GM23338 (cell line): ENCODE results near the gene KIF6. TPM values are rescaled to one million over a fixed set of nuclear protein-coding genes. Genes with fewer than 3 reads are reported as not detected.

Experiments
- ATAC-seq: fragments of 200-7000 bp; cut with Tn5 transposase; 3 replicates; pipeline ENCODE4 v1.9.1; 2020
- DNase-seq: peaks from one replicate; pipeline ENCODE4 v3.0.0-alpha.2; 2015; ENCODE audit warnings: low spot score
- H2AFZ ChIP-seq: fragments of 200-600 bp; sonication (generic); 2 replicates; pipeline ENCODE4 v1.8.0; 2016; ENCODE audit warnings: antibody characterized with exemption, mild to moderate bottlenecking, moderate library complexity
- H3F3A ChIP-seq: fragments of 200-600 bp; sonication (generic); replicated peaks from 2 replicates; pipeline ENCODE4 v1.8.0; 2017; ENCODE audit warnings: antibody characterized with exemption, mixed run types, low read depth
- H3K27ac ChIP-seq: fragments of 200-600 bp; sonication (generic); 2 replicates; pipeline ENCODE4 v1.6.1; 2016; ENCODE audit warnings: low read depth
- H3K27me3 ChIP-seq: fragments of 200-600 bp; sonication (generic); 2 replicates; pipeline ENCODE4 v1.8.0; 2016; ENCODE audit warnings: mild to moderate bottlenecking, mixed run types, moderate library complexity; ENCODE audit not compliant: insufficient read depth
- H3K36me3 ChIP-seq: fragments of 200-600 bp; sonication (generic); 2 replicates; pipeline ENCODE4 v1.8.0; 2016; ENCODE audit warnings: mild to moderate bottlenecking; ENCODE audit not compliant: insufficient read depth
- H3K4me1 ChIP-seq: fragments of 200-600 bp; sonication (generic); 2 replicates; pipeline ENCODE4 v1.8.0; 2016; ENCODE audit warnings: mild to moderate bottlenecking, moderate library complexity; ENCODE audit not compliant: insufficient read depth
- H3K4me2 ChIP-seq: fragments of 200-600 bp; sonication (generic); 2 replicates; pipeline ENCODE4 v1.7.1; 2017; ENCODE audit warnings: mixed run types
- H3K4me3 ChIP-seq: fragments of 200-600 bp; sonication (generic); 2 replicates; pipeline ENCODE4 v1.6.1; 2016; ENCODE audit warnings: mixed run types
- H3K79me2 ChIP-seq: fragments of 200-600 bp; sonication (generic); replicated peaks from 2 replicates; pipeline ENCODE4 v1.8.0; 2017; ENCODE audit warnings: mild to moderate bottlenecking; ENCODE audit not compliant: insufficient read depth
- H3K9me2 ChIP-seq: fragments of 200-600 bp; sonication (generic); 2 replicates; pipeline ENCODE4 v1.8.0; 2017; ENCODE audit not compliant: insufficient read depth
- H4K20me1 ChIP-seq: fragments of 200-600 bp; sonication (generic); replicated peaks from 2 replicates; pipeline ENCODE4 v1.8.0; 2017; ENCODE audit warnings: mild to moderate bottlenecking; ENCODE audit not compliant: insufficient read depth
- H3K27ac Mint-ChIP-seq: 2 replicates; pipeline ENCODE4 v1.8.0; 2020; ENCODE audit warnings: inconsistent platforms, mild to moderate bottlenecking, moderate library complexity, mixed read lengths
- H3K27me3 Mint-ChIP-seq: 3 replicates; pipeline ENCODE4 v1.8.0; 2022; ENCODE audit warnings: low read depth, mild to moderate bottlenecking, moderate library complexity, mixed read lengths, inconsistent platforms; ENCODE audit not compliant: insufficient read depth, poor library complexity
- H3K36me3 Mint-ChIP-seq: 3 replicates; pipeline ENCODE4 v1.8.0; 2021; ENCODE audit warnings: low read depth, mild to moderate bottlenecking, inconsistent platforms, moderate library complexity, mixed read lengths
- H3K4me1 Mint-ChIP-seq: 3 replicates; pipeline ENCODE4 v1.8.0; 2020; ENCODE audit warnings: mild to moderate bottlenecking, inconsistent platforms, mixed read lengths
- H3K4me3 Mint-ChIP-seq: 3 replicates; pipeline ENCODE4 v1.8.0; 2021; ENCODE audit warnings: moderate library complexity, mild to moderate bottlenecking, inconsistent platforms, mixed read lengths
- H3K9me3 Mint-ChIP-seq: 3 replicates; pipeline ENCODE4 v1.8.0; 2020; ENCODE audit warnings: moderate library complexity, mild to moderate bottlenecking, inconsistent platforms, mixed read lengths
- EZH2 ChIP-seq: fragments of 200-600 bp; sonication (generic); IDR thresholded peaks from one replicate; pipeline ENCODE4 v1.8.0; 2017; ENCODE audit warnings: antibody characterized with exemption, mild to moderate bottlenecking, low read depth; ENCODE audit not compliant: unreplicated experiment
- JUNB ChIP-seq: IDR thresholded peaks from one replicate; pipeline ENCODE4 v1.6.1; 2016; ENCODE audit warnings: antibody characterized with exemption; ENCODE audit not compliant: unreplicated experiment
- NANOG ChIP-seq: IDR thresholded peaks from 2 replicates; pipeline ENCODE4 v1.6.1; 2016; ENCODE audit warnings: antibody characterized with exemption, borderline replicate concordance
- POLR2AphosphoS5 ChIP-seq: IDR thresholded peaks from 2 replicates; pipeline ENCODE4 v1.6.1; 2016; ENCODE audit warnings: antibody characterized with exemption, low read depth
- STAT1 ChIP-seq: IDR thresholded peaks from one replicate; pipeline ENCODE4 v1.6.1; 2016; ENCODE audit warnings: antibody characterized with exemption; ENCODE audit not compliant: unreplicated experiment
- ZNF114 ChIP-seq: fragments of 250-450 bp; sonication (Bioruptor Pico); IDR thresholded peaks from 2 replicates; pipeline ENCODE4 v1.5.0; 2020; ENCODE audit warnings: mild to moderate bottlenecking, moderate library complexity
- ZNF331 ChIP-seq: fragments of 250-450 bp; sonication (Bioruptor Pico); IDR thresholded peaks from 2 replicates; pipeline ENCODE4 v1.5.0; 2020; ENCODE audit warnings: low read depth, mild to moderate bottlenecking, moderate library complexity
- polyA plus RNA-seq: library from polyadenylated mRNA; unstranded; fragments of >200 nt; fragmentation: Nextera tagmentation; extraction: Ambion mirVana; gene quantifications from 2 replicates; pipeline ENCODE4 v1.2.1, GENCODE V29; 2016
- total RNA-seq: library from RNA; depleted of rRNA; stranded (reverse); fragments of >200 nt; shearing (Covaris generic); gene quantifications from 2 replicates; pipeline ENCODE4 v1.2.3, GENCODE V29; 2014
- TF ChIP-seq, protein P1 (sequence below): fragments of 250-450 bp; sonication (Bioruptor Pico); IDR thresholded peaks from 2 replicates; pipeline ENCODE4 v1.5.0; 2020; ENCODE audit warnings: mild to moderate bottlenecking, moderate library complexity
- TF ChIP-seq, protein P2 (sequence below), 2 experiments: fragments of 200-600 bp in 1 of 2; sonication (generic) in 1 of 2; conservative IDR thresholded peaks; 2 replicates each; pipeline versions ENCODE4 v1.5.1 to v1.6.1; 2016 to 2017; ENCODE audit warnings: antibody characterized with exemption in 2 of 2, low read depth in 2 of 2, mild to moderate bottlenecking in 2 of 2, moderate library complexity in 1 of 2

Gene KIF6
- total and polyA plus RNA-seq, 2 experiments from 2014 or later: 0.87 to 1.7 TPM

DNA sequence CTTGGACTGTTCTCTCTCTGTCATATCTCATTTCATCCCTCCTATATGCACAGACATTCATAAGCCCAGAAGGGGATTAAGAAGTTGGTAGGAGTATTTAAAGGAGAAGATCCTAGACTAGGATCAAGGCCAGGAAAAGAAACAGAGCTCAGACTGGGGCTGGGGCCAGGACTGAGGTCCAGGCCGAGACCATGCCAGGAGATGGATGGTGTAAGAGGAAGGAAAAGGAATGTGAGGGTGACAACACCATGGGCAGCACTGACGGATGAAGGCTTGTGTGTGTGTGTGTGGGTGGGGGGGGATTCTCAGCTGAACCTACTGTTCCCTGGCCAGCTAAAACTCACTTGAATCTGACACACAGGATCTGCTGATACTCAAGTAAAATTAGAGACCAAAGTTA lies 182.1 kb downstream of the KIF6 start:
- H3K9me2 ChIP-seq: peaks cover 4% of the 10 kb centered on the region; the same call in 1 of the 2 replicates
- H3K4me1 ChIP-seq: no peaks in the 10 kb centered on the region
- H3K4me3 ChIP-seq: no peak overlapping the region
- TF ChIP-seq JUNB (no peak), NANOG (no peak), EZH2 (no peak), ZNF114 (CRISPR knock-in tag) (no peak), STAT1 (no peak), ZNF331 (CRISPR knock-in tag) (no peak), POLR2AphosphoS5 (no peak)
- TF ChIP-seq, protein P1, sequence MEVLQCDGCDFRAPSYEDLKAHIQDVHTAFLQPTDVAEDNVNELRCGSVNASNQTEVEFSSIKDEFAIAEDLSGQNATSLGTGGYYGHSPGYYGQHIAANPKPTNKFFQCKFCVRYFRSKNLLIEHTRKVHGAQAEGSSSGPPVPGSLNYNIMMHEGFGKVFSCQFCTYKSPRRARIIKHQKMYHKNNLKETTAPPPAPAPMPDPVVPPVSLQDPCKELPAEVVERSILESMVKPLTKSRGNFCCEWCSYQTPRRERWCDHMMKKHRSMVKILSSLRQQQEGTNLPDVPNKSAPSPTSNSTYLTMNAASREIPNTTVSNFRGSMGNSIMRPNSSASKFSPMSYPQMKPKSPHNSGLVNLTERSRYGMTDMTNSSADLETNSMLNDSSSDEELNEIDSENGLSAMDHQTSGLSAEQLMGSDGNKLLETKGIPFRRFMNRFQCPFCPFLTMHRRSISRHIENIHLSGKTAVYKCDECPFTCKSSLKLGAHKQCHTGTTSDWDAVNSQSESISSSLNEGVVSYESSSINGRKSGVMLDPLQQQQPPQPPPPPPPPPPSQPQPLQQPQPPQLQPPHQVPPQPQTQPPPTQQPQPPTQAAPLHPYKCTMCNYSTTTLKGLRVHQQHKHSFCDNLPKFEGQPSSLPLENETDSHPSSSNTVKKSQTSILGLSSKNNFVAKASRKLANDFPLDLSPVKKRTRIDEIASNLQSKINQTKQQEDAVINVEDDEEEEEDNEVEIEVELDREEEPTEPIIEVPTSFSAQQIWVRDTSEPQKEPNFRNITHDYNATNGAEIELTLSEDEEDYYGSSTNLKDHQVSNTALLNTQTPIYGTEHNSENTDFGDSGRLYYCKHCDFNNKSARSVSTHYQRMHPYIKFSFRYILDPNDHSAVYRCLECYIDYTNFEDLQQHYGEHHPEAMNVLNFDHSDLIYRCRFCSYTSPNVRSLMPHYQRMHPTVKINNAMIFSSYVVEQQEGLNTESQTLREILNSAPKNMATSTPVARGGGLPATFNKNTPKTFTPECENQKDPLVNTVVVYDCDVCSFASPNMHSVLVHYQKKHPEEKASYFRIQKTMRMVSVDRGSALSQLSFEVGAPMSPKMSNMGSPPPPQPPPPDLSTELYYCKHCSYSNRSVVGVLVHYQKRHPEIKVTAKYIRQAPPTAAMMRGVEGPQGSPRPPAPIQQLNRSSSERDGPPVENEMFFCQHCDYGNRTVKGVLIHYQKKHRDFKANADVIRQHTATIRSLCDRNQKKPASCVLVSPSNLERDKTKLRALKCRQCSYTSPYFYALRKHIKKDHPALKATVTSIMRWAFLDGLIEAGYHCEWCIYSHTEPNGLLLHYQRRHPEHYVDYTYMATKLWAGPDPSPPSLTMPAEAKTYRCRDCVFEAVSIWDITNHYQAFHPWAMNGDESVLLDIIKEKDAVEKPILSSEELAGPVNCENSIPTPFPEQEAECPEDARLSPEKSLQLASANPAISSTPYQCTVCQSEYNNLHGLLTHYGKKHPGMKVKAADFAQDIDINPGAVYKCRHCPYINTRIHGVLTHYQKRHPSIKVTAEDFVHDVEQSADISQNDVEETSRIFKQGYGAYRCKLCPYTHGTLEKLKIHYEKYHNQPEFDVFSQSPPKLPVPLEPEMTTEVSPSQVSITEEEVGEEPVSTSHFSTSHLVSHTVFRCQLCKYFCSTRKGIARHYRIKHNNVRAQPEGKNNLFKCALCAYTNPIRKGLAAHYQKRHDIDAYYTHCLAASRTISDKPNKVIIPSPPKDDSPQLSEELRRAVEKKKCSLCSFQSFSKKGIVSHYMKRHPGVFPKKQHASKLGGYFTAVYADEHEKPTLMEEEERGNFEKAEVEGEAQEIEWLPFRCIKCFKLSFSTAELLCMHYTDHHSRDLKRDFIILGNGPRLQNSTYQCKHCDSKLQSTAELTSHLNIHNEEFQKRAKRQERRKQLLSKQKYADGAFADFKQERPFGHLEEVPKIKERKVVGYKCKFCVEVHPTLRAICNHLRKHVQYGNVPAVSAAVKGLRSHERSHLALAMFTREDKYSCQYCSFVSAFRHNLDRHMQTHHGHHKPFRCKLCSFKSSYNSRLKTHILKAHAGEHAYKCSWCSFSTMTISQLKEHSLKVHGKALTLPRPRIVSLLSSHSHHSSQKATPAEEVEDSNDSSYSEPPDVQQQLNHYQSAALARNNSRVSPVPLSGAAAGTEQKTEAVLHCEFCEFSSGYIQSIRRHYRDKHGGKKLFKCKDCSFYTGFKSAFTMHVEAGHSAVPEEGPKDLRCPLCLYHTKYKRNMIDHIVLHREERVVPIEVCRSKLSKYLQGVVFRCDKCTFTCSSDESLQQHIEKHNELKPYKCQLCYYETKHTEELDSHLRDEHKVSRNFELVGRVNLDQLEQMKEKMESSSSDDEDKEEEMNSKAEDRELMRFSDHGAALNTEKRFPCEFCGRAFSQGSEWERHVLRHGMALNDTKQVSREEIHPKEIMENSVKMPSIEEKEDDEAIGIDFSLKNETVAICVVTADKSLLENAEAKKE (CRISPR knock-in tag): no peak
- TF ChIP-seq, protein P2, sequence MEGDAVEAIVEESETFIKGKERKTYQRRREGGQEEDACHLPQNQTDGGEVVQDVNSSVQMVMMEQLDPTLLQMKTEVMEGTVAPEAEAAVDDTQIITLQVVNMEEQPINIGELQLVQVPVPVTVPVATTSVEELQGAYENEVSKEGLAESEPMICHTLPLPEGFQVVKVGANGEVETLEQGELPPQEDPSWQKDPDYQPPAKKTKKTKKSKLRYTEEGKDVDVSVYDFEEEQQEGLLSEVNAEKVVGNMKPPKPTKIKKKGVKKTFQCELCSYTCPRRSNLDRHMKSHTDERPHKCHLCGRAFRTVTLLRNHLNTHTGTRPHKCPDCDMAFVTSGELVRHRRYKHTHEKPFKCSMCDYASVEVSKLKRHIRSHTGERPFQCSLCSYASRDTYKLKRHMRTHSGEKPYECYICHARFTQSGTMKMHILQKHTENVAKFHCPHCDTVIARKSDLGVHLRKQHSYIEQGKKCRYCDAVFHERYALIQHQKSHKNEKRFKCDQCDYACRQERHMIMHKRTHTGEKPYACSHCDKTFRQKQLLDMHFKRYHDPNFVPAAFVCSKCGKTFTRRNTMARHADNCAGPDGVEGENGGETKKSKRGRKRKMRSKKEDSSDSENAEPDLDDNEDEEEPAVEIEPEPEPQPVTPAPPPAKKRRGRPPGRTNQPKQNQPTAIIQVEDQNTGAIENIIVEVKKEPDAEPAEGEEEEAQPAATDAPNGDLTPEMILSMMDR (conservative IDR thresholded peaks at IDR 0.05; ENCODE audit: low read depth in 2 of 2): no peak
- ATAC-seq: no peak
- no peaks in the 10 kb centered on the region for H4K20me1 ChIP-seq
- H3K27ac ChIP-seq: no peak overlapping the region
- Mint-ChIP-seq H3K27ac (no peak overlapping the region), H3K4me1 (no peaks in the 10 kb centered on the region; the same call in 2 of the 3 replicates), H3K4me3 (no peak overlapping the region), H3K36me3 (no peaks in the 10 kb centered on the region), H3K9me3 (no peaks in the 10 kb centered on the region), H3K27me3 (peaks cover 3% of the 10 kb centered on the region)
- H3K36me3 ChIP-seq: no peaks in the 10 kb centered on the region
- no peaks in the 10 kb centered on the region for H3K79me2 ChIP-seq
- H3K27me3 ChIP-seq: no peaks in the 10 kb centered on the region
- DNase-seq: no peak
- no peaks in the 10 kb centered on the region for H3F3A ChIP-seq
- H2AFZ ChIP-seq: no peak overlapping the region
- no peak overlapping the region for H3K4me2 ChIP-seq
